NCI-H128 (cell line): ENCODE results near the gene ABHD17B.

Source experiments
- DNase-seq: peaks from one replicate; lab custom pipeline; 2025; ENCODE audit not compliant: unreplicated experiment; lab: John Stamatoyannopoulos, UW

The ABHD17B gene

GRCh38 chr9:71878327-71879274 lies 32.4 kb downstream of the ABHD17B start:
- DNase-seq: no peak

- no peak for DNase-seq
These were observed 34.2 kb downstream of the ABHD17B start for GRCh38 chr9:71876829-71877228.

GRCh38 chr9:71876106-71876505 lies 34.9 kb downstream of the ABHD17B start:
- DNase-seq: no peak

- no peak for DNase-seq
These were observed 35.6 kb downstream of the ABHD17B start for GRCh38 chr9:71875345-71875744.

- DNase-seq: no peak
These were observed 47.4 kb downstream of the ABHD17B start for GRCh38 chr9:71863631-71864030.

GRCh38 chr9:71861618-71862017 lies 49.4 kb downstream of the ABHD17B start:
- DNase-seq: no peak

GRCh38 chr9:71859939-71860338 lies 51.1 kb downstream of the ABHD17B start:
- DNase-seq: no peak

- DNase-seq: no peak
These were observed 52.2 kb downstream of the ABHD17B start for GRCh38 chr9:71858812-71859211.

- no peak for DNase-seq
These were observed 52.7 kb downstream of the ABHD17B start for GRCh38 chr9:71858102-71858798.

- DNase-seq: no peak
These were observed 53.8 kb downstream of the ABHD17B start for GRCh38 chr9:71857159-71857558.

- DNase-seq: no peak
These were observed 56.2 kb downstream of the ABHD17B start for GRCh38 chr9:71854811-71855210.

- DNase-seq: no peak
These were observed 57.9 kb downstream of the ABHD17B start for GRCh38 chr9:71853084-71853483.

- DNase-seq: no peak
These were observed 60.0 kb downstream of the ABHD17B start for GRCh38 chr9:71850996-71851395.

GRCh38 chr9:71847892-71848291 lies 63.1 kb downstream of the ABHD17B start:
- no peak for DNase-seq

- DNase-seq: no peak
These were observed 66.2 kb downstream of the ABHD17B start for GRCh38 chr9:71844808-71845207.

GRCh38 chr9:71839668-71840067 lies 71.3 kb downstream of the ABHD17B start:
- DNase-seq: no peak

GRCh38 chr9:71835596-71835995 lies 75.4 kb downstream of the ABHD17B start:
- DNase-seq: no peak

- DNase-seq: no peak
These were observed 80.1 kb downstream of the ABHD17B start for GRCh38 chr9:71830929-71831328.

GRCh38 chr9:71830153-71830552 lies 80.8 kb downstream of the ABHD17B start:
- DNase-seq: no peak

GRCh38 chr9:71826279-71826678 lies 84.7 kb downstream of the ABHD17B start:
- no peak for DNase-seq

- no peak for DNase-seq
These were observed 86.7 kb downstream of the ABHD17B start for GRCh38 chr9:71824257-71824656.

GRCh38 chr9:71822935-71823334 lies 88.1 kb downstream of the ABHD17B start:
- no peak for DNase-seq
